ENCODE data around the gene TEPSIN.

The TEPSIN gene

DNA sequence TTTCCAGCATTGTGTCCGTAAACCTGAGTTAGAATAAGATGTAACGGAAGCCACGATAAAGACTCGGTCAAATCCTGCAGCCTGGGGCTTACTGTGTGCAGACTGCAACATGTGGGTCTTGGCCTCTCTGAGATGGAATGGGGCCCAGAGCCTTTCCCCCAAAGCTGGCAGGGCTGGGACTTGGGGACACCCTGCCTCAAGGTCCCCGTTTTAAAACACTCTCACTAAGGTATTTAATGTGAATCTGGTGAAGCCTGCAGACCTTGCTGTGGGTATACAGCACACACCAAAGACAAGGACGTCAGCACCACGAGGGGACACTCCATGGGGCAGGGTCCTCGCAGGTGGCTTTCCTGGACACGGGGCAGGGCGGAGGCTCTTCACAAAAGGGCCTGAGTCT, 2.3 kb upstream of the TEPSIN start:
- no peaks in the 10 kb centered on the region for H3K27me3 ChIP-seq (replicated peaks; ENCODE audit: insufficient read depth, low read length)
- H4K20me1 ChIP-seq (ENCODE audit: insufficient read depth, low read length), result no peaks in the 10 kb centered on the region
- H3K9me2 ChIP-seq (replicated peaks; ENCODE audit: insufficient read depth, low read length), result no peaks in the 10 kb centered on the region
- H2AFZ ChIP-seq (ENCODE audit: low read length), result no peak overlapping the region
- H3K36me3 ChIP-seq (replicated peaks; ENCODE audit: insufficient read depth, low read length), result no peaks in the 10 kb centered on the region
- H3K4me1 ChIP-seq (ENCODE audit: low read length), result peaks cover 6% of the 10 kb centered on the region
- H3K9me3 ChIP-seq (replicated peaks; ENCODE audit: insufficient read depth, low read length), result no peaks in the 10 kb centered on the region
- H3K27ac ChIP-seq (ENCODE audit: low read length), result no peak overlapping the region
- no peak overlapping the region for H3K4me2 ChIP-seq (ENCODE audit: low read depth, low read length)
- no peak for DNase-seq
- TF ChIP-seq EZH2phosphoT487 (IDR thresholded peaks at IDR 0.05; ENCODE audit: low read length), result no peak
- no peak for TF ChIP-seq EZH2 (optimal IDR thresholded peaks at IDR 0.05; ENCODE audit: low read depth, low read length)
- TF ChIP-seq CTCF (IDR thresholded peaks at IDR 0.05; ENCODE audit: low read length), result no peak
- no peak overlapping the region for H3K4me3 ChIP-seq (ENCODE audit: low read length)
- H3F3A ChIP-seq (ENCODE audit: insufficient read depth, low read length), result peaks cover 9% of the 10 kb centered on the region
- no peak overlapping the region for H3K9ac ChIP-seq (ENCODE audit: low read length)
- H3K79me2 ChIP-seq (ENCODE audit: low read length), result peaks cover 58% of the 10 kb centered on the region

- Histone ChIP-seq H3K4me1 (ENCODE audit: low read length) (peaks cover 6% of the 10 kb centered on the region), H3F3A (ENCODE audit: insufficient read depth, low read length) (peaks cover 9% of the 10 kb centered on the region), H4K20me1 (ENCODE audit: insufficient read depth, low read length) (no peaks in the 10 kb centered on the region), H3K9ac (ENCODE audit: low read length) (no peak overlapping the region), H3K9me3 (replicated peaks; ENCODE audit: insufficient read depth, low read length) (no peaks in the 10 kb centered on the region), H3K4me3 (ENCODE audit: low read length) (no peak overlapping the region), H2AFZ (ENCODE audit: low read length) (no peak overlapping the region), H3K27me3 (replicated peaks; ENCODE audit: insufficient read depth, low read length) (no peaks in the 10 kb centered on the region), H3K4me2 (ENCODE audit: low read depth, low read length) (peak overlapping the region; percentile 84; the same call in 1 of the 2 replicates), H3K36me3 (replicated peaks; ENCODE audit: insufficient read depth, low read length) (no peaks in the 10 kb centered on the region), H3K79me2 (ENCODE audit: low read length) (peaks cover 62% of the 10 kb centered on the region), H3K27ac (ENCODE audit: low read length) (no peak overlapping the region), H3K9me2 (replicated peaks; ENCODE audit: insufficient read depth, low read length) (no peaks in the 10 kb centered on the region)
- TF ChIP-seq EZH2phosphoT487 (IDR thresholded peaks at IDR 0.05; ENCODE audit: low read length), result no peak
- TF ChIP-seq EZH2 (optimal IDR thresholded peaks at IDR 0.05; ENCODE audit: low read depth, low read length), result no peak
- no peak for TF ChIP-seq CTCF (IDR thresholded peaks at IDR 0.05; ENCODE audit: low read length)
- no peak for DNase-seq
These were observed 1.9 kb upstream of the TEPSIN start for GRCh38 chr17:81240761-81241160.

- no peaks in the 10 kb centered on the region for H3K36me3 ChIP-seq (replicated peaks; ENCODE audit: insufficient read depth, low read length)
- peak overlapping the region; percentile 45 for H2AFZ ChIP-seq (ENCODE audit: low read length)
- H3K9me2 ChIP-seq (replicated peaks; ENCODE audit: insufficient read depth, low read length), result no peaks in the 10 kb centered on the region
- H3K4me2 ChIP-seq (ENCODE audit: low read depth, low read length), result peak overlapping the region; percentile 84
- peak; percentile 84 for DNase-seq
- peak overlapping the region; percentile 77 for H3K4me3 ChIP-seq (ENCODE audit: low read length)
- H3K9ac ChIP-seq (ENCODE audit: low read length), result peak overlapping the region; percentile 79
- TF ChIP-seq EZH2 (optimal IDR thresholded peaks at IDR 0.05; ENCODE audit: low read depth, low read length), result no peak
- TF ChIP-seq CTCF (IDR thresholded peaks at IDR 0.05; ENCODE audit: low read length), result no peak
- no peak for TF ChIP-seq EZH2phosphoT487 (IDR thresholded peaks at IDR 0.05; ENCODE audit: low read length)
- peak overlapping the region; percentile 57 for H3K27ac ChIP-seq (ENCODE audit: low read length)
- no peaks in the 10 kb centered on the region for H3K9me3 ChIP-seq (replicated peaks; ENCODE audit: insufficient read depth, low read length)
- H3K27me3 ChIP-seq (replicated peaks; ENCODE audit: insufficient read depth, low read length), result no peaks in the 10 kb centered on the region
- H4K20me1 ChIP-seq (ENCODE audit: insufficient read depth, low read length), result no peaks in the 10 kb centered on the region
- H3F3A ChIP-seq (ENCODE audit: insufficient read depth, low read length), result peaks cover 6% of the 10 kb centered on the region
- H3K79me2 ChIP-seq (ENCODE audit: low read length), result peaks cover 69% of the 10 kb centered on the region
- peaks cover 6% of the 10 kb centered on the region for H3K4me1 ChIP-seq (ENCODE audit: low read length)
These were observed 1.1 kb upstream of the TEPSIN start for GRCh38 chr17:81239714-81240555.
